ENCODE measurements around the gene ANKRD28. TPM values are rescaled to one million over a fixed set of nuclear protein-coding genes. Genes with fewer than 3 reads are reported as not detected.

Gene ANKRD28
- polyA plus RNA-seq, 1 experiment: 50.9 TPM

DNA sequence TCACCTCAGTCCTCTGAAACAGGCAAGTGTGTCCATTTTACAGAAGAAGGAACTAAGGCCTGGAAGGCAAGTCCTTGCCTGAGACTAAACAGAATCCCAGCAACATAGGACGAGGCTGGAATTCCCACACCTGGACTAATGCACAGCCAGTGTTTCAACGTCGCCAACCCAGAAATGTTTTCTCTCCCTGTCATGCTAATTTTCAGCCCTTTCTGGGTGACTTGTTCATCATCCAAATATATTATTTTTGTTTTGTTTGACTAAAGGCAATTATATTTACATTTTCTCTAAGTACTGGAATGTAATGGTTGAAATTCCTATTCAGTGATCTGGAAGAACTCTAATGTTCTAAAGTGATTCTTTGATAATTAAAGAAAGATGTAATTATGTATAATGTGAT lies 144.5 kb downstream of the ANKRD28 start:
- no peak overlapping the region for H3K4me3 ChIP-seq (ENCODE audit: low read depth, low read length)
- POLR2A ChIA-PET: no interaction called here
- H3K27me3 ChIP-seq (ENCODE audit: control insufficient read depth, insufficient read depth, low read length): no peaks in the 10 kb centered on the region
- no peaks in the 10 kb centered on the region for H3K36me3 ChIP-seq (ENCODE audit: control insufficient read depth, insufficient read depth, low read length)
- no peak for DNase-seq (ENCODE audit: low read depth)
- CTCF ChIA-PET: no interaction called here
- TF ChIP-seq, protein P1, sequence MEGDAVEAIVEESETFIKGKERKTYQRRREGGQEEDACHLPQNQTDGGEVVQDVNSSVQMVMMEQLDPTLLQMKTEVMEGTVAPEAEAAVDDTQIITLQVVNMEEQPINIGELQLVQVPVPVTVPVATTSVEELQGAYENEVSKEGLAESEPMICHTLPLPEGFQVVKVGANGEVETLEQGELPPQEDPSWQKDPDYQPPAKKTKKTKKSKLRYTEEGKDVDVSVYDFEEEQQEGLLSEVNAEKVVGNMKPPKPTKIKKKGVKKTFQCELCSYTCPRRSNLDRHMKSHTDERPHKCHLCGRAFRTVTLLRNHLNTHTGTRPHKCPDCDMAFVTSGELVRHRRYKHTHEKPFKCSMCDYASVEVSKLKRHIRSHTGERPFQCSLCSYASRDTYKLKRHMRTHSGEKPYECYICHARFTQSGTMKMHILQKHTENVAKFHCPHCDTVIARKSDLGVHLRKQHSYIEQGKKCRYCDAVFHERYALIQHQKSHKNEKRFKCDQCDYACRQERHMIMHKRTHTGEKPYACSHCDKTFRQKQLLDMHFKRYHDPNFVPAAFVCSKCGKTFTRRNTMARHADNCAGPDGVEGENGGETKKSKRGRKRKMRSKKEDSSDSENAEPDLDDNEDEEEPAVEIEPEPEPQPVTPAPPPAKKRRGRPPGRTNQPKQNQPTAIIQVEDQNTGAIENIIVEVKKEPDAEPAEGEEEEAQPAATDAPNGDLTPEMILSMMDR (IDR thresholded peaks at IDR 0.05; ENCODE audit: insufficient read depth, low read depth, low read length): no peak

DNA sequence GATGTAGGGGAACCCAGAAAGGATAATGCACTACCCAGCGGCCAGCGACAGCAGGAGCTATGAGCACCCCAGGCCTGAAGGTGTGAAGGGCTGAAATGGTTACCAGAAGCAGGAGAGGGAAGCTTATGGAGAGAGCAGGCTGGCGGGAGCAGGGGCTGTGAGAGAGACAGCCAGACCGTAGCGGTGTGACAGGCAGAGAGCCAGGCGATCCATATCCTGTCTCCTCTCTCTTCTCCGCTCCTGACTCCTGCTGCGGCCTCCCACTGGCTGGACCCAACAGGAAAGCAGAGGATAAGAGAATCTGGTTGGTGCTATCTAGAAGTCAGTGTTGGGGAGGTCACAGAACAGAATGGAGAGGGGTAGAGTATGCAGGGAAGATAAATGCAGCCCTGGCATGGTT lies 146.4 kb downstream of the ANKRD28 start:
- TF ChIP-seq, protein P1 (IDR thresholded peaks at IDR 0.05; ENCODE audit: insufficient read depth, low read depth, low read length): no peak
- no peaks in the 10 kb centered on the region for H3K36me3 ChIP-seq (ENCODE audit: control insufficient read depth, insufficient read depth, low read length)
- H3K27me3 ChIP-seq (ENCODE audit: control insufficient read depth, insufficient read depth, low read length): no peaks in the 10 kb centered on the region
- POLR2A ChIA-PET: interaction anchor here (0.5 kb wide), 1 partner anchor 703 kb away, joined by 3 read pairs; no protein-coding TSS in a partner anchor
- CTCF ChIA-PET: no interaction called here
- H3K4me3 ChIP-seq (ENCODE audit: low read depth, low read length): no peak overlapping the region
- DNase-seq (ENCODE audit: low read depth): no peak

DNA sequence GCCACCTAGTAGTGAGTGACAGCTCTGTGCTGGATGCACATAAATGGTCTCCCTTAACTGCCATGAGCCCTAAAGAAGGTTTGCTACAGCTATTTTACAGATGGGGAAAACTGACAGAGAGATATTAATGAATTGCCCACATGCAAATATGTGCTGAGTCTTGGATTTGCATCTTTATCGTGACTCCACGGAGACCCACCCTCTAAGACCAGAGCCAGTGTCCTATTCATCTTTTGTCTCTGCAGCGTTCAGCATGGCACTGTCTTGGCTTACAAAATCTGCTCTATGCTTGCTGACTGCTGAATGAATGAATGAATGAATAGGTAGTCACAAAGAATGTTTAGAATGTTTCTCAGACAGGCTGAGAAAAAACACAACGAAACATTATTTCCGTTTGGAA lies 147.9 kb downstream of the ANKRD28 start:
- DNase-seq (ENCODE audit: low read depth): no peak
- Histone ChIP-seq H3K36me3 (ENCODE audit: control insufficient read depth, insufficient read depth, low read length) (no peaks in the 10 kb centered on the region), H3K4me3 (ENCODE audit: low read depth, low read length) (no peak overlapping the region), H3K27me3 (ENCODE audit: control insufficient read depth, insufficient read depth, low read length) (no peaks in the 10 kb centered on the region)
- TF ChIP-seq, protein P1 (IDR thresholded peaks at IDR 0.05; ENCODE audit: insufficient read depth, low read depth, low read length): no peak
- POLR2A ChIA-PET: no interaction called here
- CTCF ChIA-PET: no interaction called here

DNA sequence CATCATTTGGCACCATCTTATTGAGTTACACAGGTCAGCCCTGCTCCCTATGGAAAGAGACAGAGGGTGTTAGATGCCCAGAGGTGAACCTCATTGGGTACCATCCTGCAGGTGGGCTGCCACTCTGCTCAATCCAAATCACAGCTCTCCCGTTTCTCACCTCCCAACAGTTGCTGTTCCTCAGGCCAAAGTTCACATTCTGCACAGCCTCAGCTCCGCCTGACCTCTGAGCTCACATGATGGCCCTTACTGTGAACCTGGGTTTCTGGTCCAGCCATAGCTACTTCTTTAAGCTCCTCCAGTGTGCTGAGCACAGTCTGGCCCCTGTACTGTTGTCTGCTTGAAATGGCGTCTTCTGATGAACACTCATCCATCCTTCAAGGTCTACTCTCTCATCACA lies 148.4 kb downstream of the ANKRD28 start:
- no peak overlapping the region for H3K4me3 ChIP-seq (ENCODE audit: low read depth, low read length)
- H3K27me3 ChIP-seq (ENCODE audit: control insufficient read depth, insufficient read depth, low read length): no peaks in the 10 kb centered on the region
- TF ChIP-seq, protein P1 (IDR thresholded peaks at IDR 0.05; ENCODE audit: insufficient read depth, low read depth, low read length): no peak
- no peaks in the 10 kb centered on the region for H3K36me3 ChIP-seq (ENCODE audit: control insufficient read depth, insufficient read depth, low read length)
- no peak for DNase-seq (ENCODE audit: low read depth)
- ChIA-PET POLR2A (no interaction called here), CTCF (interaction anchor here (0.6 kb wide), 1 partner anchor 688 kb away, joined by 3 read pairs; no protein-coding TSS in a partner anchor)

DNA sequence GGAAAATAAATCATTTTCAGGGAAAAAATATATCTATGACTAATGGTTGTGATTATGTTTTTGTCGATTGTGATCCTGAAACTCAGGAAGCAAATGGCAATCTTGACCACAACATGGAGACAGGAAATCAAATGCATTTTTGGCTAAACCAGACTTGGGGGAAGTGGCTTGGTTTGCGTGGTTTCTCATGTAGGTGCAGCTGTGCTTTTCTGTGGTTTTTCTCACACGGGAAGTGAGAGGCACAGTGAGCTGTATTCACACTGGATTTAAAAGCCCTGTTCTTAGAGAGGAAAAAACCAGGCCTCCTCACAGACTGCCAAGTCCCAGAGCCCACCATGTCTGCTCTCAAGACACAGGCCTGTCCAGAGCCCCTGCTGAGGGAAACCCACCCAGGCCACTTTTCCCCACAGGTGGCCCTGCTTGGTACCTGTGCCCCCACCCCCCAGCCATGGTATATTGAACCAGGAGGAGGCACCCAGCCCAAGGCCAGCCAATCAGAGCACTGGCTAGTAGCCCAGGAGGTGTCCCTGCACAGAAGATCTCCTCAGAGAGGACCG lies 150.1 kb downstream of the ANKRD28 start:
- H3K36me3 ChIP-seq (ENCODE audit: control insufficient read depth, insufficient read depth, low read length): no peaks in the 10 kb centered on the region
- TF ChIP-seq, protein P1 (IDR thresholded peaks at IDR 0.05; ENCODE audit: insufficient read depth, low read depth, low read length): no peak
- ChIA-PET CTCF (interaction anchor here (1.5 to 1.7 kb wide), 2 partner anchors 8 to 12 kb away, joined by 4 read pairs; no protein-coding TSS in a partner anchor), POLR2A (interaction anchor here (0.9 kb wide), 1 partner anchor 150 kb away, joined by 5 read pairs; the partner anchor contains the start of gene ANKRD28)
- no peaks in the 10 kb centered on the region for H3K27me3 ChIP-seq (ENCODE audit: control insufficient read depth, insufficient read depth, low read length)
- DNase-seq (ENCODE audit: low read depth): peak; percentile 78
- no peak overlapping the region for H3K4me3 ChIP-seq (ENCODE audit: low read depth, low read length)
